GM12891 (cell line): ENCODE measurements around the gene UCK2.

Source experiments
- PAX5 ChIP-seq: IDR thresholded peaks from 2 replicates; pipeline ENCODE4 v1.6.1; 2011; ENCODE audit warnings: low read length, moderate library complexity, mild to moderate bottlenecking; ENCODE audit not compliant: insufficient read depth, severe bottlenecking
- POLR2A ChIP-seq: IDR thresholded peaks from 2 replicates; pipeline ENCODE4 v1.6.1; 2011; ENCODE audit warnings: low read depth, low read length, control low read depth
- POLR2AphosphoS5 ChIP-seq: IDR thresholded peaks from 2 replicates; pipeline ENCODE4 v1.6.1; 2011; ENCODE audit warnings: low read depth, low read length, control low read depth
- TAF1 ChIP-seq: IDR thresholded peaks from 2 replicates; pipeline ENCODE4 v1.6.1; 2011; ENCODE audit warnings: low read depth, low read length, control low read depth

DNA sequence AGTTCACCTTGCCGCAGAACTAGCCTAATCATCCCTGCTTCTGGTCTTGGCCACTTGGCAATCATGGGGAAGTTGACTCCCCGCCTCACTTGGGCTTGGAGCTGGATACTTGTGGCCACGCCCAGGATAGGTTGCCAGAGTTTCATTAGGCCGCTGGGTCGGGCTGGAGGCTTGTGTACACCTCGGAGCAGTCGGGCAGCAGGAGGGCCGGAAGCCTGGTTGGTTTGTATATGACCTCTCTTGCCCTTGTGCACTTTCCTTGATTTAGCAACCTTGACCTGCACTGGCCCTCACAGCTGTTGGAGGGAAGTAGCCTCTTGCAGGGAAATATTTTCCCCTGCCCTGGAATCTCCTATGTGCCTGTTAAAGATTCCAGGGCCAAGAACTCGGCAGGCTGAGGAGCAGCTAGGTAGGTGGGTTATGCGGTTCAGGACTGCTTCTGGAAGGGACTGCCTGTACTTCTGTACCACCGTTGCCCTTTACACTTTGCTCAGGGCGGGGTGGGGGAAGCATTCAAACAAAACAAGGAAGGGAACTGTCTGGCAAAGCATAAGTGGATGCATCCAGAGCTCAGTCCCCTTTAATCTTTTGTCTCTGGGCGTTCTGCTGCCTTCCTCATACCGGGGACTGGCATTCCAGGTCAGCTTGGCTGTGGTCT lies 83.5 kb downstream of the UCK2 start:
- TF ChIP-seq PAX5, result no peak
- no peak for TF ChIP-seq POLR2A
- no peak for TF ChIP-seq TAF1
- no peak for TF ChIP-seq POLR2AphosphoS5
